Embryonic facial prominence (tissue), 1 donor: ENCODE data around the gene MARS1.

Experiments
- DNase-seq: peaks from one replicate; pipeline ENCODE4 v3.0.0-alpha.2; 2016; ENCODE audit errors: extremely low spot score

The MARS1 gene

GRCh38 chr12:57518176-57518919 lies 30.5 kb downstream of the MARS1 start:
- DNase-seq, result no peak

- DNase-seq, result no peak
Observed at GRCh38 chr12:57518920-57519795, 31.3 kb downstream of the MARS1 start.

GRCh38 chr12:57519796-57520052 lies 31.9 kb downstream of the MARS1 start:
- no peak for DNase-seq

- peak; percentile 97 for DNase-seq
Observed at GRCh38 chr12:57520053-57520818, 32.4 kb downstream of the MARS1 start, which contains the start of gene DDIT3. TSS of gene DDIT3 (minus strand) at chr12:57520514. CDS start at chr12:57517406, 3,108 bp downstream.

GRCh38 chr12:57521525-57522010 lies 33.7 kb downstream of the MARS1 start:
- DNase-seq, result no peak

GRCh38 chr12:57522011-57522886 lies 34.4 kb downstream of the MARS1 start, which contains the start of gene MBD6:
TSS of gene MBD6 (plus strand) at chr12:57522824. CDS start at chr12:57524304, 1,480 bp downstream.
- peak; percentile 68 for DNase-seq

- peak; percentile 65 for DNase-seq
Observed at GRCh38 chr12:57522887-57523705, 35.2 kb downstream of the MARS1 start.

GRCh38 chr12:57523706-57524614 lies 36.1 kb downstream of the MARS1 start:
- no peak for DNase-seq

- no peak for DNase-seq
Observed at GRCh38 chr12:57524814-57525614, 37.1 kb downstream of the MARS1 start.

- no peak for DNase-seq
Observed at GRCh38 chr12:57525615-57526383, 37.9 kb downstream of the MARS1 start.

GRCh38 chr12:57526477-57527126 lies 38.7 kb downstream of the MARS1 start:
- no peak for DNase-seq

- DNase-seq, result no peak
Observed at GRCh38 chr12:57527184-57527583, 39.3 kb downstream of the MARS1 start.

GRCh38 chr12:57528176-57528575 lies 40.3 kb downstream of the MARS1 start:
- DNase-seq, result no peak

GRCh38 chr12:57528831-57529555 lies 41.1 kb downstream of the MARS1 start:
- no peak for DNase-seq

- DNase-seq, result no peak
Observed at GRCh38 chr12:57529831-57530230, 42.0 kb downstream of the MARS1 start.
